OCI-LY1 (cell line): ENCODE measurements around the gene TEN1.

Experiments
- EZH2 ChIP-seq: fragments of 200-600 bp; sonication (generic), shearing (Covaris generic); IDR thresholded peaks from 2 replicates; pipeline ENCODE4 v1.8.0; 2017; ENCODE audit warnings: borderline replicate concordance, mixed run types, mild to moderate bottlenecking, antibody characterized with exemption, low read length, moderate library complexity, mixed read lengths
- TF ChIP-seq, protein P1 (sequence below): fragments of 200-600 bp; sonication (generic), shearing (Covaris generic); IDR thresholded peaks from 2 replicates; pipeline ENCODE4 v1.5.1; 2017; ENCODE audit warnings: mild to moderate bottlenecking, antibody characterized with exemption, low read length, moderate library complexity, mixed read lengths

DNA sequence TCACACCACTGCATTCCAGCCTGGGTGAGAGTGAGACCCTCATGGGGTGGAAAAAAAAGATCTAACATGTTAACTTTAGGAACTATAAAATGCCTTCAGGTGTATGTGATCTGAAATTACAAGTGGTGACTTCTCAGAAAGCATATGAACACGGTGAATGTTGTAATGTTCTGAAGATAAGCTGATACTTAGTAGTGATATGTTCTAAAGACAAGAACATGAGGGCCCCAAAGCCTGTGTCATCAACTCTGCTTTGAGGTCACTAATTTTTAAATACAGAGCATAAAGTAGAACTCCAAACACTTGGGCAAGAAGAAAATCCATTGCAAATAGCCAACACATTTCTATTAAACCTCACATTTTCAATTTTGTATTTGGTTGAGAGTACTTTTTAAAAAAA is 35.5 kb upstream of the TEN1 start:
- TF ChIP-seq, protein P1, sequence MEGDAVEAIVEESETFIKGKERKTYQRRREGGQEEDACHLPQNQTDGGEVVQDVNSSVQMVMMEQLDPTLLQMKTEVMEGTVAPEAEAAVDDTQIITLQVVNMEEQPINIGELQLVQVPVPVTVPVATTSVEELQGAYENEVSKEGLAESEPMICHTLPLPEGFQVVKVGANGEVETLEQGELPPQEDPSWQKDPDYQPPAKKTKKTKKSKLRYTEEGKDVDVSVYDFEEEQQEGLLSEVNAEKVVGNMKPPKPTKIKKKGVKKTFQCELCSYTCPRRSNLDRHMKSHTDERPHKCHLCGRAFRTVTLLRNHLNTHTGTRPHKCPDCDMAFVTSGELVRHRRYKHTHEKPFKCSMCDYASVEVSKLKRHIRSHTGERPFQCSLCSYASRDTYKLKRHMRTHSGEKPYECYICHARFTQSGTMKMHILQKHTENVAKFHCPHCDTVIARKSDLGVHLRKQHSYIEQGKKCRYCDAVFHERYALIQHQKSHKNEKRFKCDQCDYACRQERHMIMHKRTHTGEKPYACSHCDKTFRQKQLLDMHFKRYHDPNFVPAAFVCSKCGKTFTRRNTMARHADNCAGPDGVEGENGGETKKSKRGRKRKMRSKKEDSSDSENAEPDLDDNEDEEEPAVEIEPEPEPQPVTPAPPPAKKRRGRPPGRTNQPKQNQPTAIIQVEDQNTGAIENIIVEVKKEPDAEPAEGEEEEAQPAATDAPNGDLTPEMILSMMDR: no peak
- TF ChIP-seq EZH2: no peak
